ENCODE measurements around the gene ADK.

The ADK gene

GRCh38 chr10:74669210-74669609 lies 518.2 kb downstream of the ADK start:
- DNase-seq (ENCODE audit: low read depth in 2 of 2): no peak
- no peak overlapping the region for H3K4me3 ChIP-seq (replicated peaks in 1 of 2; ENCODE audit: low read depth in 2 of 2, low read length in 2 of 2)
- TF ChIP-seq CTCF (IDR thresholded peaks at IDR 0.05; ENCODE audit: low read depth, low read length): no peak

GRCh38 chr10:74671716-74672115 lies 520.7 kb downstream of the ADK start:
- no peak for TF ChIP-seq CTCF (IDR thresholded peaks at IDR 0.05; ENCODE audit: low read depth, low read length)
- no peak for DNase-seq (ENCODE audit: low read depth in 2 of 2)
- no peak overlapping the region for H3K4me3 ChIP-seq (replicated peaks in 1 of 2; ENCODE audit: low read depth in 2 of 2, low read length in 2 of 2)

GRCh38 chr10:74672430-74673165 lies 521.6 kb downstream of the ADK start:
- no peak for TF ChIP-seq CTCF (IDR thresholded peaks at IDR 0.05; ENCODE audit: low read depth, low read length)
- no peak for DNase-seq (ENCODE audit: low read depth in 2 of 2)
- no peak overlapping the region for H3K4me3 ChIP-seq (replicated peaks in 1 of 2; ENCODE audit: low read depth in 2 of 2, low read length in 2 of 2)

GRCh38 chr10:74674927-74675326 lies 523.9 kb downstream of the ADK start:
- TF ChIP-seq CTCF (IDR thresholded peaks at IDR 0.05; ENCODE audit: low read depth, low read length): no peak
- DNase-seq (ENCODE audit: low read depth in 2 of 2): no peak
- no peak overlapping the region for H3K4me3 ChIP-seq (replicated peaks in 1 of 2; ENCODE audit: low read depth in 2 of 2, low read length in 2 of 2)

- no peak for TF ChIP-seq CTCF (IDR thresholded peaks at IDR 0.05; ENCODE audit: low read depth, low read length)
- H3K4me3 ChIP-seq (replicated peaks in 1 of 2; ENCODE audit: low read depth in 2 of 2, low read length in 2 of 2): no peak overlapping the region
- no peak for DNase-seq (ENCODE audit: low read depth in 2 of 2)
These were observed 524.5 kb downstream of the ADK start for GRCh38 chr10:74675484-74675883.

GRCh38 chr10:74677951-74678350 lies 526.9 kb downstream of the ADK start:
- H3K4me3 ChIP-seq (replicated peaks in 1 of 2; ENCODE audit: low read depth in 2 of 2, low read length in 2 of 2): no peak overlapping the region
- TF ChIP-seq CTCF (IDR thresholded peaks at IDR 0.05; ENCODE audit: low read depth, low read length): no peak
- no peak for DNase-seq (ENCODE audit: low read depth in 2 of 2)
